Liver (tissue), 9 donors: ENCODE data around the gene GNG13. TPM values are rescaled to one million over a fixed set of nuclear protein-coding genes. Genes with fewer than 3 reads are reported as not detected.

Experiments
- DNase-seq: peaks from one replicate; pipeline ENCODE4 v3.0.0-alpha.2; 2017; ENCODE audit warnings: low spot score
- H3K27ac ChIP-seq, 2 donors: one replicate each; pipeline ENCODE4 v1.7.0; 2013; ENCODE audit warnings: inconsistent platforms in 2 of 2, low read length in 2 of 2, control low read depth in 1 of 2, low read depth in 1 of 2, mild to moderate bottlenecking in 1 of 2
- H3K27me3 ChIP-seq, 4 donors: one replicate each; pipeline versions ENCODE4 v1.6.1 to v1.7.0; 2013; ENCODE audit warnings: low read length in 3 of 4, inconsistent platforms in 1 of 4, mild to moderate bottlenecking in 1 of 4, moderate library complexity in 1 of 4; ENCODE audit not compliant: control insufficient read depth in 4 of 4, insufficient read depth in 4 of 4
- H3K36me3 ChIP-seq, 4 donors: one replicate each; pipeline versions ENCODE4 v1.6.1 to v1.7.0; 2013; ENCODE audit warnings: low read length in 3 of 4, mild to moderate bottlenecking in 3 of 4, low read depth in 1 of 4, moderate library complexity in 1 of 4; ENCODE audit not compliant: control insufficient read depth in 4 of 4, insufficient read depth in 3 of 4
- H3K4me1 ChIP-seq, 4 donors: one replicate each; pipeline versions ENCODE4 v1.6.1 to v1.7.0; 2013; ENCODE audit warnings: low read length in 3 of 4, mild to moderate bottlenecking in 3 of 4, moderate library complexity in 1 of 4; ENCODE audit not compliant: control insufficient read depth in 4 of 4, insufficient read depth in 4 of 4
- H3K4me3 ChIP-seq, 3 donors: one replicate each; pipeline versions ENCODE4 v1.6.1 to v1.7.0; 2013; ENCODE audit warnings: low read length in 3 of 3, control low read depth in 1 of 3, low read depth in 1 of 3, mild to moderate bottlenecking in 1 of 3
- H3K9ac ChIP-seq, 2 donors: one replicate each; pipeline ENCODE4 v1.7.0; 2013; ENCODE audit warnings: low read length in 2 of 2, mild to moderate bottlenecking in 2 of 2, moderate library complexity in 2 of 2, control low read depth in 1 of 2, low read depth in 1 of 2
- H3K9me3 ChIP-seq, 4 donors: one replicate each; pipeline versions ENCODE4 v1.6.1 to v1.7.0; 2013; ENCODE audit warnings: low read length in 3 of 4; ENCODE audit not compliant: control insufficient read depth in 4 of 4
- EGR1 ChIP-seq, 2 donors: IDR thresholded peaks; 2 replicates each; pipeline ENCODE4 v1.6.1; 2016 to 2018; ENCODE audit warnings: antibody characterized with exemption in 2 of 2, low read depth in 2 of 2
- FOXA1 ChIP-seq: IDR thresholded peaks from 2 replicates; pipeline ENCODE4 v1.6.1; 2016; ENCODE audit warnings: antibody characterized with exemption
- FOXA2 ChIP-seq: IDR thresholded peaks from 2 replicates; pipeline ENCODE4 v1.6.1; 2016; ENCODE audit warnings: antibody characterized with exemption
- GABPA ChIP-seq, 2 donors: IDR thresholded peaks in 1 of 2; conservative IDR thresholded peaks in 1 of 2; 2 replicates each; pipeline ENCODE4 v1.6.1; 2016; ENCODE audit warnings: antibody characterized with exemption in 2 of 2, mild to moderate bottlenecking in 1 of 2, moderate library complexity in 1 of 2
- HNF4A ChIP-seq, 2 donors: conservative IDR thresholded peaks; 2 replicates each; pipeline ENCODE4 v1.6.1; 2016; ENCODE audit warnings: antibody characterized with exemption in 2 of 2, mild to moderate bottlenecking in 2 of 2
- HNF4G ChIP-seq: IDR thresholded peaks from 2 replicates; pipeline ENCODE4 v1.6.1; 2016; ENCODE audit warnings: antibody characterized with exemption
- JUND ChIP-seq, 2 donors: IDR thresholded peaks; 2 replicates each; pipeline ENCODE4 v1.6.1; 2016; ENCODE audit warnings: antibody characterized with exemption in 2 of 2
- NR2F2 ChIP-seq: IDR thresholded peaks from 2 replicates; pipeline ENCODE4 v1.6.1; 2016; ENCODE audit warnings: antibody characterized with exemption
- SP1 ChIP-seq: IDR thresholded peaks from 2 replicates; pipeline ENCODE4 v1.6.1; 2018; ENCODE audit warnings: antibody characterized with exemption, mild to moderate bottlenecking
- TAF1 ChIP-seq: conservative IDR thresholded peaks from 2 replicates; pipeline ENCODE4 v1.6.1; 2016; ENCODE audit warnings: antibody characterized with exemption, mild to moderate bottlenecking
- WGBS: extraction: QIAGEN DNeasy Blood & Tissue Kit; methylation state at CpG from one replicate; pipeline ENCODE4 v1.1.7; 2013; 5-methylcytosine and 5-hydroxymethylcytosine counted together
- polyA plus RNA-seq, 2 donors: library from polyadenylated mRNA; stranded (reverse) in 1 of 2; unstranded in 1 of 2; fragments of 200-250 nt in 1 of 2; fragments of >200 nt in 1 of 2; fragmentation: Nextera tagmentation in 1 of 2; extraction: Ambion mirVana in 1 of 2; gene quantifications; one replicate each; pipeline versions ENCODE4 v1.2.1 to v1.2.3, GENCODE V29; 2013 to 2015
- total RNA-seq, 2 donors: library from RNA; depleted of rRNA; stranded (reverse); fragments of >200 nt; gene quantifications; one replicate each; pipeline ENCODE4 v1.2.3, GENCODE V29; 2014
- TF ChIP-seq, protein P1 (sequence below): IDR thresholded peaks from 2 replicates; pipeline ENCODE4 v1.6.1; 2016; ENCODE audit warnings: antibody characterized with exemption
- TF ChIP-seq, protein P2 (sequence below): IDR thresholded peaks from 2 replicates; pipeline ENCODE4 v1.6.1; 2016; ENCODE audit warnings: antibody characterized with exemption
- TF ChIP-seq, protein P3 (sequence below): IDR thresholded peaks from 2 replicates; pipeline ENCODE4 v1.6.1; 2016; ENCODE audit warnings: antibody characterized with exemption
- donor health status: healthy.
- donor health status: healthy.
- donor health status: healthy.
- donor health status: healthy.
- donor health status: healthy.

The GNG13 gene
- total and polyA plus RNA-seq, 4 donors = not detected

DNA sequence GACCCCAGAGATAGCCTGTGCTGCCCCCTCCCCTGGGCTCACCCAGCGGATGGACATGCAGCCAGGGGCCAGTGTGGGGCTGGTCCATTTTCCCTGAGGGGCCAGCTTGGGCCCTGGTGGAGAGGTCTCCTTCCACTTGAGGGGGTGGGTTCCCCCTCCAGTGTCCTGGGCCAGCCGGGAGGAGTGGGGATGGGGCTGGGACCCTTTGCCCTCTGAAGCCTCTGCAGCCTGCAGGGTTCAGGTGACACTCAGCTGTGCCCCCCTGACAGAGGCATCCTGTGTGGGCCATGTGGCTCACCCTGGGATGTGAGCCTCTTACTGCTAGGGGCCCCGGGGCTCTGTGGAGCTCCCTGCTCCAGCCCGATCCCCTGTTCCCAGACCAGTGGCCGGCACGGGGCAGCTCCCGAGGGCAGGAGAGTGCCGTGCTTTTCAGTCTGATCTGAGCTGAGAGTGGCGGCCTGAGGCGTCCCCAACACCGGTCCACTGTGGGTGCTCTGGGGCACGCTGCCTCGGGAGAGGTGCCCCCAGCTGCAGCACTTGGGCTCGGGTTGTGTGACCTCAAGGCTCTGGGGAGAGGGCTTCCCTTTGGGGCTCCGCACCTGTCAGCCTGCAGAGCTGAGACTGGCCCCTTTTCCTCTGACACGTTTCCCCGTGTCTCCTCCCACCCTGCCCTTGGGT lies 439 bp upstream of the GNG13 start:
- TF ChIP-seq EGR1 (IDR thresholded peaks at IDR 0.05; ENCODE audit: low read depth in 2 of 2) (no peak), JUND (IDR thresholded peaks at IDR 0.05) (no peak), HNF4A (conservative IDR thresholded peaks at IDR 0.05) (no peak), HNF4G (no peak)
- TF ChIP-seq, protein P1, sequence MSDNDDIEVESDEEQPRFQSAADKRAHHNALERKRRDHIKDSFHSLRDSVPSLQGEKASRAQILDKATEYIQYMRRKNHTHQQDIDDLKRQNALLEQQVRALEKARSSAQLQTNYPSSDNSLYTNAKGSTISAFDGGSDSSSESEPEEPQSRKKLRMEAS = no peak
- WGBS = 20% methylated on average over 17 of the region's 17 CpGs
- H3K27ac ChIP-seq = no peak overlapping the region
- H3K9me3 ChIP-seq = no peaks in the 10 kb centered on the region
- no peak overlapping the region for H3K4me3 ChIP-seq
- no peaks in the 10 kb centered on the region for H3K36me3 ChIP-seq
- DNase-seq = no peak
- no peak overlapping the region for H3K9ac ChIP-seq
- peaks cover 0 to 1% (median 0%) of the 10 kb centered on the region in 4 donors for H3K4me1 ChIP-seq
- H3K27me3 ChIP-seq = peaks cover 0 to 6% (median 3%) of the 10 kb centered on the region in 4 donors

DNA sequence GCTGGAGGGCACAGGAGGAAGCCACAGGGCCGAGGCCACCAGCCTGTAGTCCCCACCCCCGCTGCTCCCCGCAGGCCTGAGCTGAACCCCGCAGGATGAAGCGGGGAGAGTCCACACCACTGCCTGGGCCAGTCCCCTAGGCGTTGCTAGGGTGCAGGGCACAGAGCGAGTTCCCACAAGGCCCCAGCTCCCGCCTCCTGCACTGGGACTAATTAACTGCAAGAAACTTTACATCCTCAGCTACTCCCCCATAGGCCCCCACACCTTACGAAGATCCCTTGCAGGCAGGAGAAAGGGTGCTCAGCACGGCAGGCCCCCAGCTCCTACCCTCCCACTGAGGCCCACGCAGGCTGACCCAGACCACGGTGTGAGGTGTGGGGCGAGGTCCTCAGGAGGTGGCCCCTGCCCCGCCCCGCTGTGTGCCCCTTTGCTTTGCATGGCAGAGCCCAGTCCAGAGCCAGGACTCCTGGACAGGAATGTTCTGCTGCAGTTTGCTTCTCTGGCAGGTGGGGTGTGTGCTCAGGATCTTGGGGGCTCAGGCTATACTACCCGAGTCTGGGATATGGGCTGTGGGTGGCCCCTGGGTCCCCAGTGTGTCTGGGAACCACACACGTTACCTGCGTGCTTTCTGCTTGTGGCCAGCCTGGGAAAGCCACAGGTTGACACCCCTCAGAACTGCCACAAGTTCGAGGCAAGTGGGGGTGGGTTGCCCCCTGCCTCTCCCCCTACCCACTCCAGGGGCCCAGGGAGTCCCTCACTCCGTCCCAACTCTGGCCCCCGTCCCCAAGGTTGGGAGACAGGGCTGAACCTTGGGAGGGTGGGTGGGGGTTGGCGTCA lies 1.2 kb downstream of the GNG13 start:
- WGBS = 67% methylated on average over 22 of the region's 22 CpGs
- no peak for DNase-seq
- H3K36me3 ChIP-seq = no peaks in the 10 kb centered on the region
- H3K9me3 ChIP-seq = no peaks in the 10 kb centered on the region
- TF ChIP-seq NR2F2 (no peak), GABPA (IDR thresholded peaks at IDR 0.05 in 1 of 2, conservative IDR thresholded peaks at IDR 0.05 in 1 of 2) (no peak), JUND (IDR thresholded peaks at IDR 0.05) (no peak), HNF4G (no peak), FOXA2 (no peak), HNF4A (conservative IDR thresholded peaks at IDR 0.05) (no peak)
- TF ChIP-seq, protein P2, sequence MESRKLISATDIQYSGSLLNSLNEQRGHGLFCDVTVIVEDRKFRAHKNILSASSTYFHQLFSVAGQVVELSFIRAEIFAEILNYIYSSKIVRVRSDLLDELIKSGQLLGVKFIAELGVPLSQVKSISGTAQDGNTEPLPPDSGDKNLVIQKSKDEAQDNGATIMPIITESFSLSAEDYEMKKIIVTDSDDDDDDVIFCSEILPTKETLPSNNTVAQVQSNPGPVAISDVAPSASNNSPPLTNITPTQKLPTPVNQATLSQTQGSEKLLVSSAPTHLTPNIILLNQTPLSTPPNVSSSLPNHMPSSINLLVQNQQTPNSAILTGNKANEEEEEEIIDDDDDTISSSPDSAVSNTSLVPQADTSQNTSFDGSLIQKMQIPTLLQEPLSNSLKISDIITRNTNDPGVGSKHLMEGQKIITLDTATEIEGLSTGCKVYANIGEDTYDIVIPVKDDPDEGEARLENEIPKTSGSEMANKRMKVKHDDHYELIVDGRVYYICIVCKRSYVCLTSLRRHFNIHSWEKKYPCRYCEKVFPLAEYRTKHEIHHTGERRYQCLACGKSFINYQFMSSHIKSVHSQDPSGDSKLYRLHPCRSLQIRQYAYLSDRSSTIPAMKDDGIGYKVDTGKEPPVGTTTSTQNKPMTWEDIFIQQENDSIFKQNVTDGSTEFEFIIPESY = no peak
- no peak overlapping the region for H3K27ac ChIP-seq
- H3K4me1 ChIP-seq = peaks cover 0 to 2% (median 0%) of the 10 kb centered on the region in 4 donors
- H3K9ac ChIP-seq = no peak overlapping the region
- H3K4me3 ChIP-seq = no peak overlapping the region
- peaks cover 0 to 6% (median 3%) of the 10 kb centered on the region in 4 donors for H3K27me3 ChIP-seq

DNA sequence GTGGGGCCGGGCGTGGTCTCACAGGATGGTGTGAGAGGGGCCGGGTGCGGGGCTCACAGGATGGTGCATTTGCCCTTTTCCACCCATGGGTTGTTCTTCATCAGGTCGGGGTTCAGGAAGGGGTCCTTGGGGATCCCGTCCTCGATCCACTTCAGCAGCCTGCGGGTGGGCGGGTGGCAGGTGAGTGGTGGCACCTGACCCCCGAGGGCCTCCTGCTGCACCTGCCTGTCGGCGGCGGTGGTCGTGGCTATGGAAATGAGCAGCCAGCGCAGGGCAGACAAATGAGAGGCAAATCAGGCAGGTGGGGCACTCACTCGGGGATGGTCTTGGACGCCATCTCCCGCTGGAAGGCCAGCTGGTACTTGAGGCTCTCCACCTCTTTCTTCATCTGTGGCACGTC lies 1.9 kb downstream of the GNG13 start:
- no peaks in the 10 kb centered on the region for H3K36me3 ChIP-seq
- peaks cover 0 to 6% (median 3%) of the 10 kb centered on the region in 4 donors for H3K27me3 ChIP-seq
- peaks cover 0 to 2% (median 0%) of the 10 kb centered on the region in 4 donors for H3K4me1 ChIP-seq
- no peak for DNase-seq
- no peak overlapping the region for H3K27ac ChIP-seq
- H3K9ac ChIP-seq = no peak overlapping the region
- no peaks in the 10 kb centered on the region for H3K9me3 ChIP-seq
- TF ChIP-seq, protein P3, sequence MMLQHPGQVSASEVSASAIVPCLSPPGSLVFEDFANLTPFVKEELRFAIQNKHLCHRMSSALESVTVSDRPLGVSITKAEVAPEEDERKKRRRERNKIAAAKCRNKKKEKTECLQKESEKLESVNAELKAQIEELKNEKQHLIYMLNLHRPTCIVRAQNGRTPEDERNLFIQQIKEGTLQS = no peak
- TF ChIP-seq, protein P1 = no peak
- TF ChIP-seq FOXA2 (no peak), JUND (IDR thresholded peaks at IDR 0.05) (no peak), SP1 (no peak), FOXA1 (no peak), TAF1 (no peak)
- 93% methylated on average over 19 of the region's 19 CpGs for WGBS
- no peak overlapping the region for H3K4me3 ChIP-seq
